ENCODE measurements around the gene CYREN. TPM values are rescaled to one million over a fixed set of nuclear protein-coding genes. Genes with fewer than 3 reads are reported as not detected.
"Not testable (repeated sequence)": the region's sequence is repeated elsewhere in the genome, so short reads cannot be mapped to it uniquely, and the experiment has no call there.

CYREN gene
- total RNA-seq: 39.8 TPM

DNA sequence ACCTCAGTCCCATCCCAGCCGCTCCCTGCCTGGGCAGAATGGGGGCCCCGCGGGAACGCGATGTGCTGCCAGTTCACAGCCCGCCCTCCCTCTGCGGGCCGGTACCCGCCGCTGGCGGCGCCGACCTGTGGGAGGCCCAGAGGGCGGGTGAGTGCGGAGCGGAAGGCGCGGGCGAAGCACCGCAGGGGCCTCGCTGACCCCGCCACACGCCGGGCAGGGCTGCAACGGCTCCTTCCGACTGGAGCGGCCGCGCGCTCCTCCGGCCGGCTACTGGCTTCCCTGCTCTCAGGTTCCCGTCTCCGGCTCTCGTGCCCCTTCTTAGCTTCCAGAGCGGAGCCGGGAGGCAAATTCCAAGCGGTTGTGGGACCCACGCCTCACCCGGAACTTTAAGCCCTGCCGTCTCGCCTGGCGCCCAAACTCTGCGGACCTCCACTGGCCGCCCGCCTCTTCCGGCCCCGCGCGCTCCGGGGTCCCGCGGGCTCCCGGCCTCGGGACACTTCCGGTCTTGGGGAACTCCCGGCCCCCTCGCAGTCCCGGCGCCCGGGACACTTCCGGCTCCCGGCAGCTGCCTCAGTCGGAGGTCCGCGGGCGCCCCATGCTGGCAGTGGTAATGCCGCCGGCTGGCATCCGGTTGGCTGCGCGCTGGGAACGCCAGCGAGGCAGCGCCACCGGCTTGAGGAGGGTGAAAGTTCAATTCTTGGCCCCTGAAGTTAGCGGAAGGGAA lies at the start of gene CYREN:
TSS of gene CYREN (minus strand) at position 434 of the 724 bp plus-strand sequence. CDS start 1,785 bp downstream, outside the sequence.
- DNase-seq (ENCODE audit: low spot score): peak; percentile 97
- peak; percentile 98 for ATAC-seq
- intact Hi-C loops (cut with DNase I): loop anchor here (10.0 kb wide), 1 partner anchor 176 kb away; no protein-coding TSS in a partner anchor

DNA sequence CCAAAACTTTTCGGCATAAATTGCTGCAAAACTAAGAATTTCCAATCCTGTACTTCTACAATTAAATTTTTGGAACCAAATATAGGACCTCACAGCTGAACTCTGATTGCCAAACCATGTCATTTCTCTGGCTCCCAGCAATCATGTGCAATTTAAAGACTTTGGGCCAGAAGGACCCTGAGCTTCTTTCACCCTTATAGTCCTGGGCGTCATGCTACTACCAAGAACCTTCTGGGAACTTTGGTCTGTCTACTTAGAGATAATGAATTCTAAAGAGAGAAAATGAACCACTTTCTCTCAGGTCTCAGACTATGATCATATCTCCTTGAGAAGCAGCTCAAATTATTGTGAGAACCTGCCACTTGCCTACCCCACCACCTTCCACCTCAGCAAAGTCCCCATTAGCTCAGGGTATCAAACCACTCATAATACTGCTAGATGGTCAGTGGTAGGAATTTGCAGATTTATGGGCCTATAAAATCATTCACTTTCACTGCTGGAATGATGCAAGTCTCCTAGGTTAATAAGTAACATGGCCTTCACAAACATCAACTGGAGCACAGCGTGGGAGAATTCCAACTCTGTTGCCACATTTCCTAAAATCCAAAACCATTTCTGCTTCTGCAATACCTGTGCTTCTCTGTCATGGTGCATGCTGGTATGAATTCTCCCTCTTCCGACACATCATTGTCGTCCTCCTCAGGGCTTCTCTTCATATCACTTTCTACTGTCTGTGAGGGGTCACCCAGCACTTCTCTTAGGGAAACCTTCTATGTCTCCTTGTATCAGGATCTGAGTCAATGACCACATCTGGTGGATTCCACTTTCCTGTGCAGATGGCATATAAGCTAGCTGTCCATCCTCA lies 47.4 kb upstream of the CYREN start:
- ATAC-seq: no peak
- intact Hi-C loops (cut with DNase I): no loop called here
- no peak for DNase-seq (ENCODE audit: low spot score)

DNA sequence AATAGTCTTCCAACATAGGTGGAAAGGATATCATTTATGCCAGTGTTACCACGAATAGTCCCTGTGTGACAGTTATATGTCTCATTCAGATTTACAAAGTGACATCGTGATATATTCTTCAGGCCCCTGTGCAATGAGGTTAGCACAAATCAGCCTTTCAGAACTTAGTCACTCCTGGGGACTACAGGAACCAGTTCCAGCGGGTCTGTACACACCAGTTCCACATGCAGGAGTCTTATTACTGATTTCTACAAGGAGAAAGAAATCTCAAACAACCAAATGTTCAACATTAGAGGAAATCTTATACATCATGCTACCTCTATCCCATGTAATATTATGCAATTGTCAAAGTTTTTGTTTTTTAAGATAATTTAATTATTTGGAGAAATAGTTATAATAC lies 45.2 kb upstream of the CYREN start:
- intact Hi-C loops (cut with DNase I): no loop called here
- DNase-seq (ENCODE audit: low spot score) (no peak), ATAC-seq (no peak)

- intact Hi-C loops (cut with DNase I): no loop called here
- DNase-seq (ENCODE audit: low spot score): no peak
- ATAC-seq: no peak
Observed at GRCh38 chr7:135215180-135215579, 44.7 kb upstream of the CYREN start.

DNA sequence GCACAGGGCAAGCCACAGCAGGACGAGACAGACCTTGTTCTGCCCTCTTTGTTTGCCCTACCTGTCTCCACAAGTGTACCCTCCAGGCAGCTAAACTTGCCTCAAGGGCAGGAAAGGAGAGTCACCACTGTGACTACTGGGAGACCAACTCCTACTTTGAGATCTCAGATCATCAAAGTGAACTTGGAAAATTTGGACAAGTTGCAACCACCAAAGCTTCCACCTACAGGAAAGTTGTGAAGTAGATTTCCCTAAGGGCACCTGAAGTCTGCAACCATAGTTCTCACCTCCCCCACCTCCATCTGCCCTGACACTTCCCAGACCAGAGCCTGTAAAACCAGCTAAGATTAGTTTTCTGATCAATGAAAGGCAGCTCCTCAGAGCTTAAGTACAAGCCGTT lies 43.3 kb upstream of the CYREN start:
- intact Hi-C loops (cut with DNase I): no loop called here
- DNase-seq (ENCODE audit: low spot score): no peak
- ATAC-seq: no peak

- ATAC-seq: peak; percentile 73
- intact Hi-C loops (cut with DNase I); DNase-seq (ENCODE audit: low spot score): not testable (repeated sequence)
Observed at GRCh38 chr7:135211946-135212685, 41.6 kb upstream of the CYREN start.

DNA sequence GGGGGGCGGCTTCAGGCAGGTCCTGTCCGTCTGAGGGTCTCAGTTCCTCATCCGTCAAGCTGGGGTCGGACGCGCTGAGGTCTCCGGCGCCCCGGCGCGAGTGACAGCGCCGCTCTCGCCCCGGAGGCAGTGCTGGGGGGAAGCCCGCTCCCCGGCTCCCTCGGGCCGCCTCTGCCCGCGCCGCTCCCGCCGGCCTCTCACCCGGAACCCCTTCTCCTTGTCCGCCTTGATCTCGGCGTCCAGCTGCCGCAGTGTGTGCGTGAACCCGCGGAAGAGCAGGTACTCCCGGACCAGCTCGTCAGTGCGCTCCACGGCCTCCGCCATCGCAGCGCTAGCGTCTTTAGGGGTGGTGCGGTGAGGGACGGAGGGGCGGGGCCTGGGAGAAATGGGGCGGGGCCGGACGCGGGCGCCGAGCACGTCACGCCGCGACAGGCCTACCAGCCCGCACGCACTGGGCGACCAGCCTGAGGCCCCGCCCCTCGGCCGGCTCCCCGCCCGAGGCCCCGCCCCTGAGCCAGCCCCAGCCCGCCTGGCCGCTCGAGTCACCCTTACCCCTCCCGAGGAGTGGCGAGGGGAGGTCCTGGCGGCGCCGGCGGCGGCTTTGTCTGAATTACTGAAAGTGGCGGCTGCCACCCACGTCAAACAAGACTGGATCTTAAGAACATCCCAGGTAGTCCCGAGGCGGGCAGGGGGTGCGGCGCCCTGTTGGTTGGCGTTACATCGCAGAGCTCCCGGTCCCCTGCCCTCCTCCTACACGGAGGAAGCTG lies 40.9 kb upstream of the CYREN start, which contains the start of gene WDR91:
TSS of gene WDR91 (minus strand) at position 348 of the 767 bp plus-strand sequence. CDS start at position 324, 24 bp downstream.
- ATAC-seq (peak; percentile 97), DNase-seq (ENCODE audit: low spot score) (peak; percentile 98)
- intact Hi-C loops (cut with DNase I): no loop called here

- intact Hi-C loops (cut with DNase I): no loop called here
- no peak for ATAC-seq
- no peak for DNase-seq (ENCODE audit: low spot score)
Observed at GRCh38 chr7:135210888-135211178, 40.3 kb upstream of the CYREN start.

GRCh38 chr7:135209225-135209834 lies 38.8 kb upstream of the CYREN start:
- intact Hi-C loops (cut with DNase I): no loop called here
- ATAC-seq: no peak

GRCh38 chr7:135208102-135208793 lies 37.7 kb upstream of the CYREN start:
- DNase-seq (ENCODE audit: low spot score) (no peak), ATAC-seq (no peak)
- intact Hi-C loops (cut with DNase I): no loop called here

More at GRCh38 chr7:135209225-135209834, 38.8 kb upstream of the CYREN start:
- DNase-seq (ENCODE audit: low spot score): no peak

- ATAC-seq (no peak), DNase-seq (ENCODE audit: low spot score) (no peak)
- intact Hi-C loops (cut with DNase I): no loop called here
Observed at GRCh38 chr7:135207406-135208101, 37.0 kb upstream of the CYREN start.

GRCh38 chr7:135206941-135207391 lies 36.5 kb upstream of the CYREN start:
- no peak for ATAC-seq
- intact Hi-C loops (cut with DNase I): no loop called here
- no peak for DNase-seq (ENCODE audit: low spot score)

- intact Hi-C loops (cut with DNase I): no loop called here
Observed at GRCh38 chr7:135205850-135206249, 35.3 kb upstream of the CYREN start.

DNA sequence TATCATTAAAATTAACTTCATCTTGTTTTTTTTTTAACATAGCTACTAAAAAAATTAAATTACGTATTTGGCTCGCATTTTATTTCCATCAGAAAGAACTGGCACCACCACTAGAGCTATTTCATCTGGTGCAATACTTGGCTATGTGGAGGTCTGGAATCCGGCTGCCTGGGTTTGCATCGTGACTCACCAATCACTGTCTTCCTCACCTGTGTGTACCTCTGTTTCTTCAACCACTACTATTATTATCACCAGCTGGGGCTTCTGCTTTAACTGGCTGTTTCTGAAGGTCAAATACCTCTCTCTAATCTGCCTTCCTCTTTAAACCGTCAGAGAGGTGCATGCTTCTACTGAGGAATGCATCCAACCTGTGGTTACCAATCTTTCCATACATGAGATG lies 34.4 kb upstream of the CYREN start:
- ATAC-seq: no peak
- intact Hi-C loops (cut with DNase I): no loop called here
- no peak for DNase-seq (ENCODE audit: low spot score)

More at GRCh38 chr7:135205850-135206249, 35.3 kb upstream of the CYREN start:
- ATAC-seq (no peak), DNase-seq (ENCODE audit: low spot score) (no peak)

- intact Hi-C loops (cut with DNase I): no loop called here
- no peak for ATAC-seq
- DNase-seq (ENCODE audit: low spot score): no peak
Observed at GRCh38 chr7:135204341-135204749, 33.8 kb upstream of the CYREN start.

GRCh38 chr7:135201350-135201749 lies 30.8 kb upstream of the CYREN start:
- intact Hi-C loops (cut with DNase I): no loop called here
- DNase-seq (ENCODE audit: low spot score) (no peak), ATAC-seq (no peak)

GRCh38 chr7:135200821-135201331 lies 30.4 kb upstream of the CYREN start:
- no peak for ATAC-seq
- intact Hi-C loops (cut with DNase I): no loop called here
- DNase-seq (ENCODE audit: low spot score): no peak
